OCI-LY3 (cell line): Measurements from ENCODE around the gene ABI1.

ENCODE experiments used
- EZH2phosphoT487 ChIP-seq: fragments of 200-600 bp; shearing (Covaris generic); IDR thresholded peaks from 2 replicates; pipeline ENCODE4 v1.6.1; 2018; ENCODE audit warnings: antibody characterized with exemption, mixed run types, low read depth
- TF ChIP-seq, protein P1 (sequence below): fragments of 200-600, 300-600 bp; sonication (generic); IDR thresholded peaks from 2 replicates; pipeline ENCODE4 v1.5.1; 2014; ENCODE audit warnings: antibody characterized with exemption, low read length, low read depth

DNA sequence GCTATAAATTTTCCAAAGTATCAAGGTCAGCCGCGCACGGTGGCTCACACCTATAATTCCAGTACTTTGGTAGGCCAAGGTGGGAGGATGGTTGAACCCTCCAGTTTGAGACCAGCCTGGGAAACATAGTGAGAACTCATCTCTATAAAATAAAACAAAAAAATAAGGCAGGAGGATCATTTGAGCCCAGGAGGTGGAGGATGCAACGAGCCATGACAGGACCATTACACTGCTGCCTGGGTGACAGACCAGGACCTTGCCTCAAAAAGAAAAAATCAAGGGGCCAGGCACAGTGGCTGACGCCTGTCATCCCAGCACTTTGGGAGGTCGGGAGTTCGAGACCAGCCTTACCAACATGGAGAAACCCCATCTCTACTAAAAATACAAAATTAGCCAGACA lies 60.3 kb downstream of the ABI1 start:
- TF ChIP-seq, protein P1, sequence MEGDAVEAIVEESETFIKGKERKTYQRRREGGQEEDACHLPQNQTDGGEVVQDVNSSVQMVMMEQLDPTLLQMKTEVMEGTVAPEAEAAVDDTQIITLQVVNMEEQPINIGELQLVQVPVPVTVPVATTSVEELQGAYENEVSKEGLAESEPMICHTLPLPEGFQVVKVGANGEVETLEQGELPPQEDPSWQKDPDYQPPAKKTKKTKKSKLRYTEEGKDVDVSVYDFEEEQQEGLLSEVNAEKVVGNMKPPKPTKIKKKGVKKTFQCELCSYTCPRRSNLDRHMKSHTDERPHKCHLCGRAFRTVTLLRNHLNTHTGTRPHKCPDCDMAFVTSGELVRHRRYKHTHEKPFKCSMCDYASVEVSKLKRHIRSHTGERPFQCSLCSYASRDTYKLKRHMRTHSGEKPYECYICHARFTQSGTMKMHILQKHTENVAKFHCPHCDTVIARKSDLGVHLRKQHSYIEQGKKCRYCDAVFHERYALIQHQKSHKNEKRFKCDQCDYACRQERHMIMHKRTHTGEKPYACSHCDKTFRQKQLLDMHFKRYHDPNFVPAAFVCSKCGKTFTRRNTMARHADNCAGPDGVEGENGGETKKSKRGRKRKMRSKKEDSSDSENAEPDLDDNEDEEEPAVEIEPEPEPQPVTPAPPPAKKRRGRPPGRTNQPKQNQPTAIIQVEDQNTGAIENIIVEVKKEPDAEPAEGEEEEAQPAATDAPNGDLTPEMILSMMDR, result no peak
- TF ChIP-seq EZH2phosphoT487, result no peak
